Stimulated activated CD8-positive, alpha-beta memory T cell treated with anti-CD3 and anti-CD28 coated beads, Interleukin-7, amount 100 ng/mL, for 4 hours (primary cell): Measurements from ENCODE around the gene BIVM.
A peak's percentile ranks its signal among the peaks of the same experiment; 100 is the strongest.
"Not testable (repeated sequence)": the region's sequence is repeated elsewhere in the genome, so short reads cannot be mapped to it uniquely, and the experiment has no call there.

Source experiments
- DNase-seq, 2 donors: peaks; one replicate each; pipeline ENCODE4 v3.0.0-alpha.2; 2020; ENCODE audit warnings: low read depth in 2 of 2

Gene BIVM

GRCh38 chr13:102798581-102799425 is at the start of gene BIVM, which contains the start of gene POGLUT2:
BIVM (plus strand) TSS chr13:102799119; CDS start chr13:102807268, 8,149 bp downstream.
POGLUT2 (minus strand) TSS chr13:102798976; CDS start chr13:102798670, 306 bp downstream.
- DNase-seq, result peak; percentile 41 to 56

- DNase-seq, result no peak
These were observed 47.0 kb upstream of the BIVM start for GRCh38 chr13:102751886-102752285.

- no peak for DNase-seq
These were observed 41.9 kb upstream of the BIVM start for GRCh38 chr13:102757006-102757405.

GRCh38 chr13:102758842-102759241 is 40.1 kb upstream of the BIVM start:
- DNase-seq, result no peak

- no peak for DNase-seq
These were observed 37.8 kb upstream of the BIVM start for GRCh38 chr13:102761071-102761470.

GRCh38 chr13:102763741-102764140 is 35.2 kb upstream of the BIVM start:
- DNase-seq, result no peak

- no peak for DNase-seq
These were observed 30.0 kb upstream of the BIVM start for GRCh38 chr13:102768909-102769308.

- no peak for DNase-seq
These were observed 29.2 kb upstream of the BIVM start for GRCh38 chr13:102769679-102770078.

GRCh38 chr13:102770435-102770834 is 28.5 kb upstream of the BIVM start:
- no peak for DNase-seq

GRCh38 chr13:102771298-102772041 is 27.4 kb upstream of the BIVM start:
- DNase-seq, result no peak

- no peak for DNase-seq
These were observed 26.9 kb upstream of the BIVM start for GRCh38 chr13:102772042-102772425.

GRCh38 chr13:102773441-102774213 is 25.3 kb upstream of the BIVM start, which contains the start of gene TEX30:
TEX30 (minus strand) TSS chr13:102773786; CDS start chr13:102770026, 3,760 bp downstream.
- DNase-seq, result peak; percentile 63 to 84

- no peak for DNase-seq
These were observed 24.7 kb upstream of the BIVM start for GRCh38 chr13:102774214-102774568.

- DNase-seq, result no peak
These were observed 24.1 kb upstream of the BIVM start for GRCh38 chr13:102774591-102775520.

- DNase-seq, result no peak
These were observed 22.6 kb upstream of the BIVM start for GRCh38 chr13:102776271-102776670.

GRCh38 chr13:102777736-102778135 is 21.2 kb upstream of the BIVM start:
- DNase-seq, result no peak

GRCh38 chr13:102779436-102780159 is 19.3 kb upstream of the BIVM start:
- peak in 1 of 2 donors; percentile 28 for DNase-seq

GRCh38 chr13:102780656-102781055 is 18.3 kb upstream of the BIVM start:
- DNase-seq, result not testable (repeated sequence)

- no peak for DNase-seq
These were observed 17.3 kb upstream of the BIVM start for GRCh38 chr13:102781591-102781990.

- DNase-seq, result no peak
These were observed 14.4 kb upstream of the BIVM start for GRCh38 chr13:102784483-102784882.
